GM12864 (cell line): ENCODE data around the gene L3MBTL2.

Experiments
- DNase-seq: peaks from one replicate; pipeline ENCODE4 v3.0.0-alpha.2; 2011; ENCODE audit warnings: low read depth
- H3K4me3 ChIP-seq: 2 replicates; pipeline ENCODE4 v1.5.1; 2011; ENCODE audit warnings: mild to moderate bottlenecking, low read depth, low read length, control low read depth
- TF ChIP-seq, protein P1 (sequence below): IDR thresholded peaks from 2 replicates; pipeline ENCODE4 v1.5.1; 2011; ENCODE audit warnings: low read depth, mild to moderate bottlenecking, moderate library complexity, low read length, control low read depth, inconsistent platforms; ENCODE audit errors: missing control alignments

The L3MBTL2 gene

DNA sequence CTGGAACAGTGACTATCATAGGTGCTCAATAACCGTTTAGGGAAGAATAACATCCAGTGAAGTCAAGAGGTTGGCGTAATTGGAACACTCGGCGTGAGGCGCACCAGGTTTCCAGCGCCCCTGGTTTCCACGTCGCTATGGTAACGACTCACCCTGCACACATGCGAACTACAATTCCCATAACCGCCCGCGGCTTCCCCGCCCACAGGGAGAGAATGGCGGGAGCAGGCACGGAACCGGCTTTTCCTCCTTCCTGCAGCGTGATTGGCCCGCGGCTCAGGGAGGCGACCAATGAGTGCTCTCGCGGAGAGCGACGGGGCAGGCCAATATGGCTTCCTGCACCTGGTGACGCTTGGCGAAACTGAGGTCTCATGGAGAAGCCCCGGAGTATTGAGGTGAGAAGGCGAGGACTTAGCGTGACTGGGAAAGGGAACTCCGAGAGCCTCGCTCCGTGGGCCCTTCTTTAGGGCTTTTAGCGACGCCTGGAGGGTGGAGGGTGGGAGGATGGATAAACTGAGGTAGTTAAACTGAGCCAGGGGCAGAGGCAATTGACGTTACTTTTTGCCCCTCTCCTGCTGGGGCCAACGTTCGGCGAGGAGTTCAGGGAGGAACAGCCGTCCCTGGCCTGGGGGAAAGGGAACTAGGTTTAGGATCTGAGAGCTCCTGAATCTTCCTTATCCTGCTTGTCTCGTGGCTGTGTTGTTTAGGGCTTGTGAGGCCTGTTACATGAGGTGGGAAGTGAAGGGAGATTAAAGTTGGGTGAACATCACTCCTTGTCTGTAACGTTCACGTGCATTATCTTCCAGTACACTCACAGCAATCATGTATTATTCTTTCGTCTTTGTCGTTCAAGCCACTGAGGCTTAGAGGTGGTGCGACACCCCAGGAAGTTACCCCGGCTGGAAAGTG lies at the start of gene L3MBTL2:
Gene L3MBTL2 (plus strand): TSS at position 321 of the 909 bp plus-strand sequence. CDS start 51 bp downstream, at position 372.
- TF ChIP-seq, protein P1, sequence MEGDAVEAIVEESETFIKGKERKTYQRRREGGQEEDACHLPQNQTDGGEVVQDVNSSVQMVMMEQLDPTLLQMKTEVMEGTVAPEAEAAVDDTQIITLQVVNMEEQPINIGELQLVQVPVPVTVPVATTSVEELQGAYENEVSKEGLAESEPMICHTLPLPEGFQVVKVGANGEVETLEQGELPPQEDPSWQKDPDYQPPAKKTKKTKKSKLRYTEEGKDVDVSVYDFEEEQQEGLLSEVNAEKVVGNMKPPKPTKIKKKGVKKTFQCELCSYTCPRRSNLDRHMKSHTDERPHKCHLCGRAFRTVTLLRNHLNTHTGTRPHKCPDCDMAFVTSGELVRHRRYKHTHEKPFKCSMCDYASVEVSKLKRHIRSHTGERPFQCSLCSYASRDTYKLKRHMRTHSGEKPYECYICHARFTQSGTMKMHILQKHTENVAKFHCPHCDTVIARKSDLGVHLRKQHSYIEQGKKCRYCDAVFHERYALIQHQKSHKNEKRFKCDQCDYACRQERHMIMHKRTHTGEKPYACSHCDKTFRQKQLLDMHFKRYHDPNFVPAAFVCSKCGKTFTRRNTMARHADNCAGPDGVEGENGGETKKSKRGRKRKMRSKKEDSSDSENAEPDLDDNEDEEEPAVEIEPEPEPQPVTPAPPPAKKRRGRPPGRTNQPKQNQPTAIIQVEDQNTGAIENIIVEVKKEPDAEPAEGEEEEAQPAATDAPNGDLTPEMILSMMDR = no peak
- H3K4me3 ChIP-seq = peak within 1 kb of the TSS; percentile 59
- DNase-seq = peak; percentile 88

DNA sequence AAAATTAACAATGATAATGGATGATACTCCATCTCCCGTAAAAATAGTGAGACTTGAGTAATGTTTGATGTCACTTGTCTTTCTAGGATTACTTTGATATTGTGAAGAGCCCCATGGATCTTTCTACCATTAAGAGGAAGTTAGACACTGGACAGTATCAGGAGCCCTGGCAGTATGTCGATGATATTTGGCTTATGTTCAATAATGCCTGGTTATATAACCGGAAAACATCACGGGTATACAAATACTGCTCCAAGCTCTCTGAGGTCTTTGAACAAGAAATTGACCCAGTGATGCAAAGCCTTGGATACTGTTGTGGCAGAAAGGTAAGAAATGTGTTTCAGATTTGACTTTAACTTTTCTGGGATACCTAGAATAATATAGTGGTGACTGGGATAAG lies 48.0 kb upstream of the L3MBTL2 start:
- no peak overlapping the region for H3K4me3 ChIP-seq
- no peak for DNase-seq
- TF ChIP-seq, protein P1 = no peak

DNA sequence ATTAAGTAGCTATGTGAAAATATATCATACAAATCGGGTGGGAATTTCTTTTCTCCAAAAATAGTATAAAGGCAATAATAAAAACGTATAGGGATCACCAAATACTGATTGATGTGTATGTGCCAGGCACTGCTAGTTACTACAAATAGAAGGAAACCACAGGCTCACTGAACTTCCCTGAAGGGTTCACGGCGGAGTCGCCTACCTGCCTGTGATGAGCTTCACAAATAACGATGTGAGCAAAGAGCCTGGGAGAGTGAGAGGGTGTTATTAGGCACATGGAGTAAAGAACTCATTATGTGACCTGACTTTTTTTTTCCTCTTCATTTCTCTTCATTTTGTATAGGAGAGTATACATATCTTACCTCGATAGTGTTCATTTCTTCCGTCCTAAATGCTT lies 36.0 kb upstream of the L3MBTL2 start:
- TF ChIP-seq, protein P1 = no peak
- H3K4me3 ChIP-seq = no peak overlapping the region
- no peak for DNase-seq

DNA sequence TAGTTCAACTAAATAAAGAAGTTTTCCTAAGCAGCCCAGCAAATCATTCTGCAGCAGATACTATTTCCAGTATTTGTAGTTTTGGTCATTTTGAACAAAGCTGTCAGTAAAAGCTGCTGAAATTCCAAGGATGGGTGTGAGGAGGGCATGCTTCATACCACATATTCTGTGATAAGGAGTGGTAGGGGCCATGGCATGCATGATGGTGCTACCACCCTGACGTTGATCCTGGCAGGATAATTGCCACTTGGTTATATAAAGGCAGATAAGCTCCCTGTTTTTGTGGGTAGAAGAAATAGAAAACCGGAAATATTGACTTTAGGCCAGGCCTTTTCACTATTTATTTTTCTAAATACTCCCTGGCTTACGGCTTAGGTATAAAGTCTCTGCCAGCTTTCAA lies 33.1 kb upstream of the L3MBTL2 start:
- no peak overlapping the region for H3K4me3 ChIP-seq
- TF ChIP-seq, protein P1 = no peak
- DNase-seq = no peak

DNA sequence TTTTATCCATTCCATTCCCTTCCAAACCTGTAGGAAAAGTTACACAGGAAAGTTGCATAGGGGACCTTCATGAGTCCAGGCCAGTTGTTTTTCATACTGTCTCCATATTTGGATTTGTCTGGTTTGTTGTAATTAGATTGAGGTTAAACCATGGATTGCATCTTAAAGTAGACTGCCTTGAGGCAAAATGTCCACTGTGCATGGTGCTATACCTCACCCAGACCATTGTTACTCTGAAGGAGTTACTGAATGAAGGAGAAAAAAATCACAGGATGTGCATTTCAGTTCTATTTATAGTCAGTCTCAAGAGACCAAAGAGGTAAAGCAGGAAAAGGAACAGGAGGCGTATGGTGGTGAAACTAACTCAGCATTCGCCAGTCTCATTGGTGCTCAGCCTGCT lies 29.6 kb upstream of the L3MBTL2 start:
- TF ChIP-seq, protein P1 = no peak
- no peak overlapping the region for H3K4me3 ChIP-seq
- DNase-seq = no peak

DNA sequence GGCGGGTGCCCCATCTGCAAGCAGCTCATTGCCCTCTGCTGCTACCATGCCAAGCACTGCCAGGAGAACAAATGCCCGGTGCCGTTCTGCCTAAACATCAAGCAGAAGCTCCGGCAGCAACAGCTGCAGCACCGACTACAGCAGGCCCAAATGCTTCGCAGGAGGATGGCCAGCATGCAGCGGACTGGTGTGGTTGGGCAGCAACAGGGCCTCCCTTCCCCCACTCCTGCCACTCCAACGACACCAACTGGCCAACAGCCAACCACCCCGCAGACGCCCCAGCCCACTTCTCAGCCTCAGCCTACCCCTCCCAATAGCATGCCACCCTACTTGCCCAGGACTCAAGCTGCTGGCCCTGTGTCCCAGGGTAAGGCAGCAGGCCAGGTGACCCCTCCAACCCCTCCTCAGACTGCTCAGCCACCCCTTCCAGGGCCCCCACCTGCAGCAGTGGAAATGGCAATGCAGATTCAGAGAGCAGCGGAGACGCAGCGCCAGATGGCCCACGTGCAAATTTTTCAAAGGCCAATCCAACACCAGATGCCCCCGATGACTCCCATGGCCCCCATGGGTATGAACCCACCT lies 28.0 kb upstream of the L3MBTL2 start:
- TF ChIP-seq, protein P1 = no peak
- no peak for DNase-seq

More for the DNA sequence above, 28.0 kb upstream of the L3MBTL2 start:
- H3K4me3 ChIP-seq = no peak overlapping the region
